HG02885 (cell line): ENCODE data around the gene COL28A1.

Experiments
- ATAC-seq: cut with Tn5 transposase; IDR thresholded peaks from one replicate; pipeline ENCODE4 v1.9.1; 2021; ENCODE audit warnings: mild to moderate bottlenecking; ENCODE audit not compliant: unreplicated experiment, poor library complexity

COL28A1 gene

DNA sequence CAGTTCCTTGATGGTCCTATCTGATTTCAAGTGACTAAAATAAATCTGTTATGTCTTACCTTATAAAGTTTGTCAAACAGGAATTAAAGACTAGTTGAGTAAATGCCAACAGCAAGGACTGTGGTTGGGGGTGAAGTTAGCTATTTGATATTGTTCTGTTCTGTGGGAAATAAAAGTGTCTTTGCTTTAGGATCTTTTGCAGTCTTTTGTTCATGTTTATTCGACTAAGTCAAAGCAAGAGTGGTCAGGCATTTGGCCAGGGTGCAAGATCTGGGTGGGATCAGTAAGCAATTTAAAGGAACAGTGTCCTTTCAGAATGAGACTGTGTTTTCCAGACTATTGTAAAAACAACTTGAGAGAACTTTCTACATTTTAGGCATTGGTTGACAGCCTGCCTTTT, at the start of gene COL28A1:
Gene COL28A1 (minus strand): TSS at position 183 of the 400 bp plus-strand sequence. CDS start 2,998 bp downstream, outside the sequence.
- ATAC-seq, result no peak

DNA sequence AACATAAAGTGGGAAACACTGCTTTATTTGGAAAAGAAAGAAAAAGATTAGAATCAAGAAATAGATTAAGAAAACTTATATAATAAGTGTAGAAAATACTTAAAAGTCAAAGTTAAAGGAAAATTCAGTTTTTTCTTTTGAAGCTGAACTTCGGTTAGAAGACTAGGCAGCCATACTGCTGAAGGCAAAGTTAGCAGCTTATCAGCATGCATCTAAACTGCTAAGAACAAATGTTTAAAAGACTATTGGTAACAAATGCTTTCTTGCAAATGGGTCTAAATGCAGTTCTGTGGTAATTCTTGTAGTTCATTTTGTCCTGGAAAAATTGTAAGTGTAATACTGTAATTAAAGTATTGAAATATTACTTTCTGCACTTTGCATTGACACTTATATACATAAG, 49.0 kb upstream of the COL28A1 start:
- no peak for ATAC-seq

GRCh38 chr7:7583731-7584130, 48.1 kb upstream of the COL28A1 start:
- no peak for ATAC-seq

DNA sequence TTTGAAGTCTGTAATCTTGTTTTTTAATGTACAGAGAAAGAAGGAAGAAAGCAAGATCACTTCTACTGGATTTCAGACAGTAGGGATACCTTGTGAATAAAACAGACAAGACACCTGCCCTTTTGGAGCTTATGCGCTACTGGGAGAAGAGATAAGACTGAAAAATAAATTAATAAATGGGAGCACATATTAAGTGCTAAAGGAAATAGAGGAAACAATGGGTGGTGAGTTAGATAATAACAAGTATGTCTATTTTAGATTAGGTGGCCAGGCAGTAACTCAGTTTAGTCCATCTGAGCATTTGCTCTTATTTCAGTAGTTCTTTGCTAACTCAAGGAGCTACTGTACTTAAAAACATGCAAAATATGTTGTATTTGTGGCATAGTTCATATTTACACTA, 46.9 kb upstream of the COL28A1 start:
- no peak for ATAC-seq

DNA sequence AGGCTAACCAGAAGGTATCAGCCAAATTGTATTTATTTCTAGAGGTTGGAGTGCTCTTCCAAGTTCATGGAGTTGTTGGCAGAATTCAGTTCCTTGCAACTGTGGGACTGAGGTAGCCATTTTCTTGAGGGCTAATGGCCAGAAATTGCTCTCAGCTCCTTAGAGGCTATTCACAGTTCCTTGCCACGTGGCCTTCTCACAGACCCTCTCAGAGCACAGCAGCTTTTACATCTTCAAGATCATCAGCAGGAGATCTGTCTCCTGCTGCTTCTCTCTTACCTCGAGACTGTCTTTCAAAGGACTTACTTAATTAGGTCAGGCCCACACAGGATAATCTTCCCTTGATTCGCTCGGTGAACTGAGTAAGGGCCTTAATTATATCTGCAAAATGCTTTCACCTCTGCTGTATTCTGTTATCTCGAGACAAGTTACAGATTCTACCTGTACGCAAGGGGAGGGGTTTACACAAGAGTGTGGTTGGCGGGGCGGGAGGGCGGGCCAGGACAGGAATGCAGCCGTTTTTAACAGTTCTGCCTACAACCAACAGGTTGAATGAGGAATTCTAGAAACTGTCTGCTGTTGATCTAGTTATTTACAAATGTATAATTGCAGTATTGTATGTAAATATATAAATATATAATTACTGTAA, 46.0 kb upstream of the COL28A1 start:
- no peak for ATAC-seq

DNA sequence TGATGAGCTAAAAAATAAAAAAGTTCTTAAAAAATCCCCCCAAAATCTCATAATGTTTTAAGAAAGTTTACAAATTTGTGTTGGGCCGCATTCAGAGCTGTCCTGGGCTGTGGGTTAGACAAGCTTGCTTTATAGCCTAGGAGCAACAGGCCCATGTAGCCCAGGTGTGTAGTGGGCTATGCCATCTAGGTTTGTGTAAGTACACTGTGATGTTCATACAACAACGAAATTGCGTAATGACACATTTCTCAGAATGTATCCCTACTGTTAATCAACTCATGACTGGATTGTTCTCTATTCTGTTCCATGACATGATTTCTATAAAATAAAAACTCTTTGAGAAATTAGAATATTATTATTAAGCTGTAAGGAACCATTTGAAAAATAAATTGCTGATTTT, 44.0 kb upstream of the COL28A1 start:
- no peak for ATAC-seq

- peak; percentile 77 for ATAC-seq
These were observed 42.2 kb upstream of the COL28A1 start for GRCh38 chr7:7577888-7578287.

DNA sequence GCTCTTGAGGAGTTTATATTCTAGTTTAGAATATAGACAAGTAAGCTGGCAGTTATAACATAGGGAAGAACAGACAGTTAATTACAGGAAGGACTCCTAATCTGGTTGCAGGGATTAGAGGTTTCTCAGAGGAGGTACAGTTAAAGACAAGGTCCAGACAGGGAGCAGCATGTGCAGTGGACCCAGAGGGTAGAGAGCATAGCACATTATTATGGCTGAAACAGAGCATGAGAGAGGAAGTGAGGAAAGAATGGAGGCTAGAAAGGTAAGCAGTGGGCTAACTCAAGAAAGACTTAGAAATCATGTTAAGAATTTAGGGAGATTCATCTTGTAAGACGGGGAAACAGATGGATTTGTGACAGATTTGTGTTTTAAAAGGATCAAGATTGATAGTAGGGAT, 40.7 kb upstream of the COL28A1 start:
- ATAC-seq, result no peak

GRCh38 chr7:7573701-7574100, 38.0 kb upstream of the COL28A1 start:
- ATAC-seq, result no peak

DNA sequence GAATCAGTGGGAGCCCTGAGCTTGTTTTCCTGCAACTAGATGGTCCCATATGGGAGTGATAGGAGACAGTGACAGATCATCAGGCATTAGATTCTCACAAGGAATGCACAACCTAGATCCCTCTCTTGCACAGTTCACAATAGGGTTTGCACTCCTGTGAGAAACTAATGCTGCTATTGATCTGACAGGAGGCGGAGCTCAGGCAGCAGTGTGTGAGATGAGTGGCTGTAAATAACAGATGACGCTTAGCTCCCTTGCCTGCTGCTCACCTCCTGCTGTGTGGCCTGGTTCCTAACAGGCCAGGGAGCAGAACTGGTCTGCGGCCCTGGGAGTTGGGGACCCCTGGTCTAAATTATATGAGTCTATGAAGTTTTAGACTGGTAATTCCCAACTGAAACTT, 34.9 kb upstream of the COL28A1 start:
- ATAC-seq, result no peak

DNA sequence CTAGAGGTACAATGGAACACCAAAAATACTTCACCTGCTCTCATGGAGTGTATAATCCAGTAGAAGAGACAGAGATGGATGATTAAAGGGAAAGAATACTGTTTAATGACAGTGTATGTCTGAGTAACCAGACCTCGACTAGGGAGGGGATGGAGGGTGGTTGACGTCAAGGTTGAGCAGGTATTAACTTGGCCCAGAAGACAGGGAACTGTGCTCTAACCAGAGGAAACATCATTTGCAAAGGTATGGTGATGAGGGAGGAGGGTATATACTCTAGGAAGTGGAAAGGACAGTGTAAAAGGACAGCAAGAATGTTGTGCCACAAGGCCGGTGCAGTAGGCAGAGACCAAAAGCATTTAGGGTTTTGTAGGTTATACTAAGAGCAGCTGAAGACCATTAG, 33.9 kb upstream of the COL28A1 start:
- peak; percentile 24 for ATAC-seq

DNA sequence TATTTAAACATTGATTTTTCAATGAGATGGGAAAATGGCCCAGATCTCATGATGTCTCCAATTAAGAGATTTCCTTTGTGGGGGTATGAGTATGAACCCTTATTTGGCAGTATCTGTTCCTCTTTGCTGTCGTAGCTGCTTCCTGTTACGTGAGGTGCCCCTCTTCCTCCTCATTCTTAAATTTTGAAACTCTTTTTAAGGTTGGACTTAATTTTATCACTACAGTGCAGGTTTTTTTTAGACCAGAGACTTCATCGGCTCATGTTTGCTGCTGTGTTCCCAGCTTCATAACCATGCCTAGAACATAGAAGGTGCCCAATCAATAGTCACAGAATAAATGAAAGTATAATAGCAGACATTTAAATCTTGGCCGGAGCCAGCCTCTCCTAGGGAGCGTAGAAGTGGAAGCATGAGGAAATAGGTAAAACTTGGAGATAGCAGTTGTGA, 33.4 kb upstream of the COL28A1 start:
- ATAC-seq, result peak; percentile 50

- ATAC-seq, result no peak
These were observed 32.9 kb upstream of the COL28A1 start for GRCh38 chr7:7568553-7568952.

- no peak for ATAC-seq
These were observed 32.3 kb upstream of the COL28A1 start for GRCh38 chr7:7567898-7568531.

GRCh38 chr7:7566651-7567611, 31.3 kb upstream of the COL28A1 start, which contains the start of gene MIOS:
Gene MIOS, plus strand, starts transcription at chr7:7566884. Its CDS starts 5,592 bp downstream, at chr7:7572476.
- ATAC-seq, result peak; percentile 77

GRCh38 chr7:7565746-7566650, 30.3 kb upstream of the COL28A1 start:
- ATAC-seq, result peak; percentile 1

DNA sequence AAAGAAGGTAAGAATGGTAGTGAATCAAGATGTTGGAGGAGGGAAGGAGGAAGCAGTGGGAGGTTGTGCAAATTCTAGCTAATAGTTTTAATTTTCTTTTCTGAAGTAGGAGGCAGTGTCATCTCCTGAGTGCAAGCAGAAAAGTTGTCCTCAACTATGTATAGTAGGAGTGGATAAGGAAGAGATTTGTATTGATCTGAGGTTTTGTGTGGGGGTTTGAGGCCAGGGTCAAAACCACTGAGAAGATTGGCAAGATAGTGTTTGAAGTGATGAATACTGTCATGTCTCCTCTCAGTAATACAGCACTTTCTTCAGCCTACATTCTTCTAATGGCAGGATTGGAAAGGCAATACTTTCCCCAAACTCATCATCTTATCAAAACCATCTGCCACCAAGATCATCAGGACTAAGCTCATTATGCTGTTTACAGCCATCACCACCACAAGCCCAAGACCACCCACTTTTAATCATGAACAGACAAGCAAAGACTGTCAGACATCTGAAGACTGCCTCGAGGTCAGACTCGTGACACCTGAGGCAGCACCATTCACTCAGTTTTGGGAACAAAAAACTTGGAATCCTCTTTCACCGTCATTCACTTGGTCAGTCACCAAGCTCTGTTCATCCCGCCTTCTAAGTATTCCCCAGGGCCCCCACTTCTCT, 29.5 kb upstream of the COL28A1 start:
- ATAC-seq, result no peak

DNA sequence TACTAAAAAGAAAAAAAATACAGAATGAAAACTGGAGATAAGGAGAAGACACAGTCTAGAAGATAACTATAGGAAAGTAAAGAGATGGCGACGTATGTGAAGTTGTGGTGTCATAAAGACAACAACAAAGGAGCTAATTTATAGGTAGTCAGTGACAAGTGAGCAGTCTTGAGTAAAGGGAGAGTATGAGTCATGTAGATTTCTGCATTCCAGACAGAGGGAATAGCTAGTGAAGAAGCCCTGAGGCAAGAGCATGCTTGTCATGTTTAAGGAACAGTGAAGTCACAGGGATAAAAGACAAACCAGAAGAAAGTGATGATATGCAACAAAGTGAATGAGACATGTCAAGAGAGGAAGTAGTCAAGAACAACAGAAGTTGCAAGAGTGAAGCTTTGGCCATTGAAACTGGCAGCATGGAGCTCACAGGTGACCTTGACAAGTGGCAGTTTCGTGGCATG, 28.7 kb upstream of the COL28A1 start:
- ATAC-seq, result no peak

DNA sequence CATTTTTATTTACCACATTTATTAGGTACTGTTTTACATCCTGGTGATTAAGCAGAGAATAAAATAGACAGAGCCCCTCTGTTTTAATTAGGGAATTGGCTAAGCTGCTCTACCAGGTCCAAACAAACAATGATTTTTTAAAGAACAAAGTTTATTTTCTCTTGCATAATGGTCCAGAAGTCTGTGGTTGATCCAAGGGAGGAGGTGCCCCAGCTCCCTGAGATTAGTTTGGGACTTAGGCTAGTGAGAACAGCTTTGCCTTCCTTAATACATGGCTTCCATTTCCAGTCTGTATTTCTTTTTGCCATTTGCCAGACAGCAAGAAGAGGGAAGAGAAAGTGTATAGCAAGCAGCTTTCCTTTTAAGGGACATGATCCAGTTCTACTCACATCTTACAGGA, 28.1 kb upstream of the COL28A1 start:
- ATAC-seq, result no peak
